HCT116 (cell line): ENCODE data around the gene SYT9. TPM values are rescaled to one million over a fixed set of nuclear protein-coding genes. Genes with fewer than 3 reads are reported as not detected.

Experiments used
- ATAC-seq: fragments of 200-7000 bp; cut with Tn5 transposase; 2 replicates; pipeline ENCODE4 v1.9.1; 2020; ENCODE audit warnings: mild to moderate bottlenecking, moderate library complexity
- BruUV-seq: library from RNA; stranded (reverse); fragments of 400-500 nt; replicated peaks from 2 replicates; lab custom pipeline; 2021; lab: Mats Ljungman, UMichigan
- CTCF ChIA-PET: fragments of 300-600 bp; sonication (Branson Sonifier 250); formaldehyde crosslinking; loops from one replicate; lab custom pipeline; 2021; ENCODE audit warnings: antibody characterized with exemption; lab: Charles Lee
- POLR2A ChIA-PET: fragments of 300-600, 350-600 bp; sonication (Branson Sonifier 250); formaldehyde crosslinking; loops from one replicate; lab custom pipeline; 2021; ENCODE audit warnings: antibody characterized with exemption; lab: Charles Lee
- RAD21 ChIA-PET, 2 experiments: fragments of 300-600 bp; sonication (Branson Sonifier 250); formaldehyde crosslinking; loops; one replicate each; lab custom pipeline; 2023; ENCODE audit warnings: low total read pairs in 2 of 2; ENCODE audit not compliant: uncharacterized antibody in 2 of 2, unreplicated experiment in 2 of 2, low non-redundant PET in 1 of 2; lab: Charles Lee
- DNase-seq: peaks from one replicate; pipeline ENCODE4 v3.0.0-alpha.2; 2010; ENCODE audit warnings: low read depth, low spot score
- H2AFZ ChIP-seq: fragments of 200-600 bp; shearing (Covaris generic), sonication (generic); 2 replicates; pipeline ENCODE4 v1.6.1; 2017; ENCODE audit warnings: low read depth, mixed run types, mixed read lengths, antibody characterized with exemption, low read length; ENCODE audit not compliant: poor library complexity, severe bottlenecking
- H3K27ac ChIP-seq: 2 replicates; pipeline ENCODE4 v1.5.1; 2012; ENCODE audit warnings: low read depth, low read length
- H3K27me3 ChIP-seq: fragments of 200-600 bp; sonication (generic); 2 replicates; pipeline ENCODE4 v1.6.1; 2016; ENCODE audit warnings: mixed run types, low read length, mixed read lengths; ENCODE audit not compliant: insufficient read depth
- H3K36me3 ChIP-seq, 2 experiments: fragments of 200-500 bp in 1 of 2; fragments of 200-600 bp in 1 of 2; sonication (Bioruptor generic) in 1 of 2; sonication (generic) in 1 of 2; 2 replicates each; pipeline versions ENCODE4 v1.5.1 to v1.6.1; 2014 to 2016; ENCODE audit warnings: low read length in 2 of 2, inconsistent platforms in 1 of 2, mixed read lengths in 1 of 2, mixed run types in 1 of 2; ENCODE audit not compliant: insufficient read depth in 2 of 2, control insufficient read depth in 1 of 2
- H3K4me1 ChIP-seq, 2 experiments: fragments of 200-600 bp in 1 of 2; sonication (generic) in 1 of 2; 2 replicates each; pipeline versions ENCODE4 v1.5.1 to v1.6.1; 2012 to 2017; ENCODE audit warnings: low read length in 2 of 2, inconsistent platforms in 1 of 2, mild to moderate bottlenecking in 1 of 2, mixed read lengths in 1 of 2, mixed run types in 1 of 2, moderate library complexity in 1 of 2; ENCODE audit not compliant: insufficient read depth in 2 of 2, control insufficient read depth in 1 of 2
- H3K4me2 ChIP-seq: fragments of 200-600 bp; sonication (generic); 2 replicates; pipeline ENCODE4 v1.6.1; 2017; ENCODE audit warnings: mixed run types, low read length, mixed read lengths
- H3K4me3 ChIP-seq, 2 experiments: fragments of 200-600 bp in 1 of 2; sonication (generic) in 1 of 2; replicated peaks in 1 of 2; 2 replicates each; pipeline ENCODE4 v1.5.1; 2011 to 2016; ENCODE audit warnings: low read length in 2 of 2, control low read depth in 1 of 2, low read depth in 1 of 2, mild to moderate bottlenecking in 1 of 2, mixed read lengths in 1 of 2, mixed run types in 1 of 2
- H3K79me2 ChIP-seq: fragments of 200-600 bp; sonication (generic); 2 replicates; pipeline ENCODE4 v1.6.1; 2017; ENCODE audit warnings: mild to moderate bottlenecking, mixed run types, low read length, moderate library complexity, mixed read lengths; ENCODE audit not compliant: insufficient read depth
- H3K9ac ChIP-seq: fragments of 200-600 bp; sonication (generic); 2 replicates; pipeline ENCODE4 v1.6.1; 2016; ENCODE audit warnings: low read length, mixed read lengths
- H3K9me2 ChIP-seq: fragments of 200-600 bp; sonication (generic), shearing (Covaris generic); 2 replicates; pipeline ENCODE4 v1.6.1; 2017; ENCODE audit warnings: mixed run types, mild to moderate bottlenecking, moderate library complexity; ENCODE audit not compliant: insufficient read depth
- H3K9me3 ChIP-seq, 2 experiments: fragments of 200-500 bp in 1 of 2; fragments of 200-600 bp in 1 of 2; sonication (Bioruptor generic) in 1 of 2; sonication (generic) in 1 of 2; 2 replicates each; pipeline ENCODE4 v1.6.1; 2014 to 2017; ENCODE audit warnings: low read length in 2 of 2, mixed read lengths in 2 of 2, inconsistent platforms in 1 of 2, low read depth in 1 of 2, mild to moderate bottlenecking in 1 of 2, mixed run types in 1 of 2, moderate library complexity in 1 of 2; ENCODE audit not compliant: control insufficient read depth in 1 of 2, insufficient read depth in 1 of 2
- H4K20me1 ChIP-seq: fragments of 200-600 bp; sonication (generic), shearing (Covaris generic); 2 replicates; pipeline ENCODE4 v1.6.1; 2017; ENCODE audit warnings: mixed run types, mild to moderate bottlenecking, moderate library complexity; ENCODE audit not compliant: insufficient read depth
- EZH2phosphoT487 ChIP-seq: fragments of 200-600 bp; IDR thresholded peaks from 2 replicates; pipeline ENCODE4 v1.6.1; 2018; ENCODE audit warnings: antibody characterized with exemption, borderline replicate concordance
- POLR2A ChIP-seq: IDR thresholded peaks from 2 replicates; pipeline ENCODE4 v1.7.0; 2011; ENCODE audit warnings: borderline replicate concordance; ENCODE audit not compliant: insufficient read depth, insufficient read length; ENCODE audit errors: extremely low read depth
- SIN3A ChIP-seq: IDR thresholded peaks from 2 replicates; pipeline ENCODE4 v1.6.1; 2012; ENCODE audit warnings: low read depth
- SRF ChIP-seq: IDR thresholded peaks from 2 replicates; pipeline ENCODE4 v1.6.1; 2012; ENCODE audit warnings: low read depth
- YY1 ChIP-seq: IDR thresholded peaks from 2 replicates; pipeline ENCODE4 v1.6.1; 2011; ENCODE audit warnings: low read length, low read depth, moderate library complexity, mild to moderate bottlenecking; ENCODE audit not compliant: insufficient replicate concordance; ENCODE audit errors: extremely low read depth
- intact Hi-C: fragments of 100-400 bp; cut with micrococcal nuclease; formaldehyde crosslinking; loops from 2 replicates; pipeline ENCODE4 v1.10.0; 2022
- total RNA-seq: library from RNA; stranded (reverse); gene quantifications from one replicate; pipeline ENCODE4 v1.2.1, GENCODE V29; 2021; ENCODE audit not compliant: unreplicated experiment
- TF ChIP-seq, protein P1 (sequence below): IDR thresholded peaks from 2 replicates; pipeline ENCODE4 v1.6.1; 2012; ENCODE audit warnings: low read depth

SYT9 gene
- total RNA-seq, 1 experiment from 2014 or later = not detected

DNA sequence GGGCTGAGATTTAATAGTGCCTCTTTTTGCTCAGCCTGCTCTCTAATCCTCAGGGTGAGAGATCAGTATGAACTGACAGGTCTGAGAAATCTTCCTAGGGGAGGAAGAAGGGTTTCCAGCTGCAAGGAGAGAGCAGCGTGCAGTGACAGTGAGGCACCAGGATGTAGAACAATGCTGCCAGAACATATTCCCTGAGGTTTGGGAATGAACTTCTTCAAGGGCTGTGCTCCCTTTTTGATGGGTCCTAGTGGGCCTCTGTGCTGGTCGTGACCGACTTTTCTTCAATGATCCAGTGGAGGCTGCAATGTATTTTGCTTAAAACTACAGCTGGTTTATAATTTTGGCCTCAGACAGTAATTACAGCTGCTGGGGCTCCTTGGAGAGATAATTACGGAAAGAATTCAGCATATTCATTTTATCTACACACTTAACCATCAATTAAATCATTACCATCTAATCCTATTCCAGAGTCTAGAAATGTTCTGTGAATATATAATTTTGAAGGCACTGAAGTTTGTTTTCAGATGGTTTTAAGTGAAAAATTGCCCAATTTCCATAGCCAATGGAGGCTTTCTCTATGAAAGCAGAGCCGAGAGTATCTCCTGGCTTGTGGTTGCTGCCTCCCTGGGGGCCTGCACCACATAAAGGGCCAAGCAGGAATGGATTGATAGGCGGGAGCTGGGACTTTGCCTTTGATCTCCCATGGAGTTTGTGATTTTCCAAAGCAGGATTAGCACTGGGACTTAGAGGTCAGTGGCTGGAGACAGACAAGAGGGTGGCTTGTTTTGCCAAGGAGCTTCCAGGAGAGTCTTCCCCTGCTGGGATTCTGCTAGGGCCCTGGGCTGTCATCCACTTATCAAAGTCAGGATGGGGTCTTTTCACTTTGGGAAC lies 192.6 kb downstream of the SYT9 start:
- POLR2A ChIA-PET = no interaction called here
- Histone ChIP-seq H3K9ac (no peak overlapping the region), H3K9me3 (no peaks in the 10 kb centered on the region), H3K9me2 (no peaks in the 10 kb centered on the region), H3K27ac (no peak overlapping the region), H4K20me1 (no peaks in the 10 kb centered on the region), H3K4me2 (no peak overlapping the region), H3K27me3 (peaks cover 63% of the 10 kb centered on the region), H2AFZ (no peak overlapping the region), H3K4me3 (no peak overlapping the region), H3K79me2 (no peaks in the 10 kb centered on the region), H3K4me1 (no peaks in the 10 kb centered on the region), H3K36me3 (no peaks in the 10 kb centered on the region)
- CTCF ChIA-PET = no interaction called here
- DNase-seq (no peak), ATAC-seq (no peak)
- intact Hi-C loops = loop anchor here (5.0 to 10.0 kb wide), 2 partner anchors 223 to 690 kb away; no protein-coding TSS in a partner anchor
- no peak for TF ChIP-seq SIN3A
- no peak for TF ChIP-seq SRF
- no TSS peak for BruUV-seq
- RAD21 ChIA-PET = no interaction called here

DNA sequence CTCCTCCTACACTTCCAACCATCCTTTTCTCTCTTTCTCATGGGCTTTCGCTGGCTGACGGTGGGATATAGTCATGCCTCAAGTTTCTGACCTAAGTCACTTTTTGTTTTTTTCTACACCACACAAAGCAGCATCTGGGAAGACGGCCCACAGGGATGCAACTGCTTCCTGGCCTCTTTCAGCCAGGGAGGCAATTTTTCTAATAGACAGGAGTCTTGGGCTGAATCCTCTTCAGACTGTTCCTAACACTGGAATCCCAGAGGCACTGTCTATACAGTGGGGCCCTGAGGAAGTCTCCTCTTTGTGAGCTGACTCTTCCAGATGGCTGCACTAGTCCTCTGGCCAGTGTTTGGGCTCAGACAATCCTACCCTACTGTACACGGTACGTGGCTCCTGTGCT lies 193.9 kb downstream of the SYT9 start:
- Histone ChIP-seq H3K36me3 (no peaks in the 10 kb centered on the region), H2AFZ (no peak overlapping the region), H3K9me2 (no peaks in the 10 kb centered on the region), H3K79me2 (no peaks in the 10 kb centered on the region), H3K27ac (no peak overlapping the region), H3K9ac (no peak overlapping the region), H3K4me1 (no peaks in the 10 kb centered on the region; a peak in 1 of 4 replicates), H3K9me3 (no peaks in the 10 kb centered on the region), H3K4me2 (no peak overlapping the region), H4K20me1 (no peaks in the 10 kb centered on the region), H3K27me3 (peaks cover 62% of the 10 kb centered on the region), H3K4me3 (no peak overlapping the region)
- no TSS peak for BruUV-seq
- POLR2A ChIA-PET = no interaction called here
- ATAC-seq (no peak), DNase-seq (no peak)
- CTCF ChIA-PET = no interaction called here
- intact Hi-C loops = loop anchor here (10.0 kb wide), 1 partner anchor 691 kb away; no protein-coding TSS in a partner anchor
- TF ChIP-seq, protein P1, sequence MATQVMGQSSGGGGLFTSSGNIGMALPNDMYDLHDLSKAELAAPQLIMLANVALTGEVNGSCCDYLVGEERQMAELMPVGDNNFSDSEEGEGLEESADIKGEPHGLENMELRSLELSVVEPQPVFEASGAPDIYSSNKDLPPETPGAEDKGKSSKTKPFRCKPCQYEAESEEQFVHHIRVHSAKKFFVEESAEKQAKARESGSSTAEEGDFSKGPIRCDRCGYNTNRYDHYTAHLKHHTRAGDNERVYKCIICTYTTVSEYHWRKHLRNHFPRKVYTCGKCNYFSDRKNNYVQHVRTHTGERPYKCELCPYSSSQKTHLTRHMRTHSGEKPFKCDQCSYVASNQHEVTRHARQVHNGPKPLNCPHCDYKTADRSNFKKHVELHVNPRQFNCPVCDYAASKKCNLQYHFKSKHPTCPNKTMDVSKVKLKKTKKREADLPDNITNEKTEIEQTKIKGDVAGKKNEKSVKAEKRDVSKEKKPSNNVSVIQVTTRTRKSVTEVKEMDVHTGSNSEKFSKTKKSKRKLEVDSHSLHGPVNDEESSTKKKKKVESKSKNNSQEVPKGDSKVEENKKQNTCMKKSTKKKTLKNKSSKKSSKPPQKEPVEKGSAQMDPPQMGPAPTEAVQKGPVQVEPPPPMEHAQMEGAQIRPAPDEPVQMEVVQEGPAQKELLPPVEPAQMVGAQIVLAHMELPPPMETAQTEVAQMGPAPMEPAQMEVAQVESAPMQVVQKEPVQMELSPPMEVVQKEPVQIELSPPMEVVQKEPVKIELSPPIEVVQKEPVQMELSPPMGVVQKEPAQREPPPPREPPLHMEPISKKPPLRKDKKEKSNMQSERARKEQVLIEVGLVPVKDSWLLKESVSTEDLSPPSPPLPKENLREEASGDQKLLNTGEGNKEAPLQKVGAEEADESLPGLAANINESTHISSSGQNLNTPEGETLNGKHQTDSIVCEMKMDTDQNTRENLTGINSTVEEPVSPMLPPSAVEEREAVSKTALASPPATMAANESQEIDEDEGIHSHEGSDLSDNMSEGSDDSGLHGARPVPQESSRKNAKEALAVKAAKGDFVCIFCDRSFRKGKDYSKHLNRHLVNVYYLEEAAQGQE = no peak
- TF ChIP-seq POLR2A (no peak), EZH2phosphoT487 (no peak), YY1 (no peak)
- RAD21 ChIA-PET = no interaction called here
